Upper lobe of left lung (tissue), 4 donors: ENCODE measurements around the gene SSB.
"Not testable (repeated sequence)": the region's sequence is repeated elsewhere in the genome, so short reads cannot be mapped to it uniquely, and the experiment has no call there.

Experiments
- CTCF ChIP-seq, 6 experiments: fragments of 450-650 bp in 4 of 6; fragments of 200-600 bp in 2 of 6; sonication (generic) in 2 of 6; IDR thresholded peaks; one replicate each; pipeline ENCODE4 v1.5.1; 2016 to 2019; ENCODE audit warnings: antibody characterized with exemption in 6 of 6
- POLR2A ChIP-seq, 4 donors: fragments of 450-650 bp; IDR thresholded peaks; one replicate each; pipeline ENCODE4 v1.5.1; 2016 to 2017; ENCODE audit warnings: antibody characterized with exemption in 4 of 4, mild to moderate bottlenecking in 2 of 4

- not testable (repeated sequence) for TF ChIP-seq CTCF, POLR2A (IDR thresholded peaks at IDR 0.05)
These were observed 21.4 kb downstream of the SSB start for GRCh38 chr2:169820101-169820500.
